Stimulated activated CD4-positive, alpha-beta T cell treated with anti-CD3 and anti-CD28 coated beads, Interleukin-4, amount 100 ng/mL, for 48 hours (primary cell): ENCODE measurements around the gene NINL.

Experiments
- DNase-seq, 2 donors: peaks; one replicate each; pipeline ENCODE4 v3.0.0-alpha.2; 2020; ENCODE audit warnings: low read depth in 2 of 2

The NINL gene

GRCh38 chr20:25418776-25419175 lies 166.6 kb downstream of the NINL start:
- DNase-seq: no peak

GRCh38 chr20:25408890-25409289 lies 176.4 kb downstream of the NINL start:
- no peak for DNase-seq

GRCh38 chr20:25408170-25408547 lies 177.2 kb downstream of the NINL start:
- DNase-seq: no peak

GRCh38 chr20:25407311-25408169 lies 177.8 kb downstream of the NINL start, which contains the start of gene GINS1:
Gene GINS1 (plus strand): TSS chr20:25407673. CDS start chr20:25407821, 148 bp downstream.
- DNase-seq: peak; percentile 79 to 87
